ENCODE data around the gene MMP12. TPM values are rescaled to one million over a fixed set of nuclear protein-coding genes. Genes with fewer than 3 reads are reported as not detected.

The MMP12 gene
- total RNA-seq: not detected
- 1 to 10 TPM in 2 of 3 donors, under 1 TPM in 1; 0.46 to 2.4 (median 1.4) TPM for polyA plus RNA-seq
- long read RNA-seq, donor 1: 0 reads
- long read RNA-seq, donor 2: 0 reads
- long read RNA-seq, donor 3: 0 reads
- long read RNA-seq, donor 4: 0 reads
- long read RNA-seq, donor 5, partial matches to known transcripts: 0 of 1 reads
- long read RNA-seq, donor 5, other reads (novel, unspliced or antisense): 0 of 1 reads
- long read RNA-seq, donor 6, partial matches to known transcripts: 0 of 1 reads
- long read RNA-seq, donor 6, other reads (novel, unspliced or antisense): 0 of 1 reads
- long read RNA-seq, donor 7: 0 reads
- long read RNA-seq, donor 8: 0 reads
- long read RNA-seq, donor 9: 0 reads
- long read RNA-seq, donor 10: 0 reads

DNA sequence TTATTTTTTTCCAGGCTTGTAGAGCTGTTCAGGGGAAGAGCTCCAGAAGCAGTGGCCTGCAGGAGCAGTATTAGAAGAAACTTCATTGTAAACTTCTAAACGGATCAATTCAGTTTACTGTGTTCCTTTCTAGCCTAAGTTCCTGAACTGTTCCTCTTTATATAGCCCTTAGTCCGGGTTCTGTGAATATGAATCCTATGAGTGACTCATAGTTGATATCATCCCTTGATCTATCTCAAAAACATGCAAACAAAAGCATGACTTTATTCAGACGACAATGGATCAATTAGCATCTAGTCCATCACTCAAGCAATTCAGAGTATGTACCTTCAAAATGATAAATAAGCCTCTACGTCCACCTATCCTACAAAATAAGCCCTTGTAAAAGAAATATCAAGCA lies at the start of gene MMP12:
Gene MMP12, minus strand, starts transcription at position 131 of the 400 bp plus-strand sequence. Its CDS starts 45 bp downstream, at position 86.
- no peaks in the 10 kb centered on the region for H3K9me3 ChIP-seq
- no peak within 1 kb of the TSS for H3K27ac ChIP-seq
- TF ChIP-seq EP300 (IDR thresholded peaks at IDR 0.05): no peak
- TF ChIP-seq POLR2A (IDR thresholded peaks at IDR 0.05): no peak
- TF ChIP-seq POLR2AphosphoS5 (IDR thresholded peaks at IDR 0.05): no peak
- TF ChIP-seq, protein P1, sequence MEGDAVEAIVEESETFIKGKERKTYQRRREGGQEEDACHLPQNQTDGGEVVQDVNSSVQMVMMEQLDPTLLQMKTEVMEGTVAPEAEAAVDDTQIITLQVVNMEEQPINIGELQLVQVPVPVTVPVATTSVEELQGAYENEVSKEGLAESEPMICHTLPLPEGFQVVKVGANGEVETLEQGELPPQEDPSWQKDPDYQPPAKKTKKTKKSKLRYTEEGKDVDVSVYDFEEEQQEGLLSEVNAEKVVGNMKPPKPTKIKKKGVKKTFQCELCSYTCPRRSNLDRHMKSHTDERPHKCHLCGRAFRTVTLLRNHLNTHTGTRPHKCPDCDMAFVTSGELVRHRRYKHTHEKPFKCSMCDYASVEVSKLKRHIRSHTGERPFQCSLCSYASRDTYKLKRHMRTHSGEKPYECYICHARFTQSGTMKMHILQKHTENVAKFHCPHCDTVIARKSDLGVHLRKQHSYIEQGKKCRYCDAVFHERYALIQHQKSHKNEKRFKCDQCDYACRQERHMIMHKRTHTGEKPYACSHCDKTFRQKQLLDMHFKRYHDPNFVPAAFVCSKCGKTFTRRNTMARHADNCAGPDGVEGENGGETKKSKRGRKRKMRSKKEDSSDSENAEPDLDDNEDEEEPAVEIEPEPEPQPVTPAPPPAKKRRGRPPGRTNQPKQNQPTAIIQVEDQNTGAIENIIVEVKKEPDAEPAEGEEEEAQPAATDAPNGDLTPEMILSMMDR (IDR thresholded peaks at IDR 0.05): no peak
- H3K36me3 ChIP-seq: no peaks in the 10 kb centered on the region
- H3K4me1 ChIP-seq: no peaks in the 10 kb centered on the region
- H3K4me3 ChIP-seq: no peak within 1 kb of the TSS
- no peaks in the 10 kb centered on the region for H3K27me3 ChIP-seq
- DNase-seq: no peak
- intact Hi-C loops (cut with DNase I; ENCODE audit: low total_unique reads): no loop called here
- WGBS, 5 donors: 55 to 61% (median 60%) methylated on average over 4 of the region's 4 CpGs

DNA sequence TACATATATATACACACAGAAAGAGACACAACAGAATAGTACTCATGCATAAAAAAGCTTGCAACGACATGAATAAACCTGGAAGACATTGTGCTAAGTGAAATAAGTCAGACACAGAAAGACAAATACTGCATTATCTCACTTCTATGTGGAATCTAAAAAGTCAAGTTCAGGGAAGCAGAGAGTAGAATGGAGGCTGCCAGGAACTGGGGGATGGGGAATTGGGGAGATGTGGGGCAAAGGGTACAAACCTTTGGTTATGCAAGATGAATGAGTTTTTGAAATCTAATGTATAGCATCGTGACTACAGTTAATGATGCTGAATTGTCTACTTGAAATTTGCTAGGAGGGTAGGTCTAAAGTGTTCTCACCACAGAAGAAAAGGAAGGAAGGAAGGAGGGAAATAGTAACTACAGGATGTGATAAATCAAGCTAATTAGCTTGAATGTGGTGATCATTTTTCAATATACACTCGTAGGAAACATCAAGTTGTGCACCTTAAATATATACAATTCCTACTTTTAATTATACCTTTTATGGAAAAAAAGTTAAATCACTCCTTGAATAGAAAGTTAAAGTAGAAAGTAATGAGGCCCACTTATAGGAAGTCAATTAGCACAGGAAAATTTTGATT lies 46.9 kb upstream of the MMP12 start:
- no peak for TF ChIP-seq POLR2A (IDR thresholded peaks at IDR 0.05)
- no peak for TF ChIP-seq EP300 (IDR thresholded peaks at IDR 0.05)
- TF ChIP-seq, protein P1 (IDR thresholded peaks at IDR 0.05): no peak
- TF ChIP-seq POLR2AphosphoS5 (IDR thresholded peaks at IDR 0.05): no peak
- 46 to 67% (median 60%) methylated on average over 3 of the region's 3 CpGs for WGBS, 5 donors

DNA sequence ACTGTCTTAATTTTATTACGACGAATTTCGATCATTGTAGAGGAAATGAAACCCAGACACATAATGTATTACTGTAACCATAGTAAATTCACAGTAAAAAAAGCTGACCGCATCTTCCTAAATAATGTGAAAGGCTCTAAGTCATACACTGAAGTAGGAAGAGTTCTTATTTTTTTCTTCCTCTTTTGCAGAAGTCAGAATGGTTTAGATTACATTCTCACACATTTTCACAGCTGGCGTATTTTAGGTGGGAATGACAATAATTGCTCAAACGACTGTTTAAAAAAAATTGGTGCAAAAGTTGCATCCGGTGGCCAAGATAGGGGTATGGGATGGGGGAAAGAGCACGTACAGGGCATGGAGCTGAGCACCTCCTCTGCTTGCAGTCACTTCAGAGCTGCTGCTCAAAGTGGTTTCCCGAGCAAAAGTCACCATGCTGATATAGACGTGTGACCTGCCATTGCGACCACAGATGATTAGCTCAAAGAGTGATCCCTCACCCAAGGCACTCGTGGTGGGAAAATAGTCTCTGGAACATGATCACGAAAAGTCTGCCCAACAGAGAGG lies 45.4 kb upstream of the MMP12 start:
- Histone ChIP-seq H3K36me3 (no peaks in the 10 kb centered on the region), H3K9me3 (no peaks in the 10 kb centered on the region), H3K27ac (no peak overlapping the region), H3K4me1 (no peaks in the 10 kb centered on the region), H3K4me3 (no peak overlapping the region), H3K27me3 (no peaks in the 10 kb centered on the region)
- no peak for TF ChIP-seq POLR2A (IDR thresholded peaks at IDR 0.05)
- no peak for TF ChIP-seq POLR2AphosphoS5 (IDR thresholded peaks at IDR 0.05)
- no peak for TF ChIP-seq EP300 (IDR thresholded peaks at IDR 0.05)
- TF ChIP-seq, protein P1 (IDR thresholded peaks at IDR 0.05): no peak
- WGBS, 5 donors: 72 to 83% (median 76%) methylated on average over 13 of the region's 13 CpGs
- intact Hi-C loops (cut with DNase I; ENCODE audit: low total_unique reads): no loop called here
- DNase-seq: no peak

More for the DNA sequence above, 46.9 kb upstream of the MMP12 start:
- intact Hi-C loops (cut with DNase I; ENCODE audit: low total_unique reads): no loop called here
- no peaks in the 10 kb centered on the region for H3K27me3 ChIP-seq
- H3K9me3 ChIP-seq: no peaks in the 10 kb centered on the region
- no peaks in the 10 kb centered on the region for H3K36me3 ChIP-seq
- H3K27ac ChIP-seq: no peak overlapping the region
- no peak overlapping the region for H3K4me3 ChIP-seq
- H3K4me1 ChIP-seq: no peaks in the 10 kb centered on the region
- DNase-seq: no peak

DNA sequence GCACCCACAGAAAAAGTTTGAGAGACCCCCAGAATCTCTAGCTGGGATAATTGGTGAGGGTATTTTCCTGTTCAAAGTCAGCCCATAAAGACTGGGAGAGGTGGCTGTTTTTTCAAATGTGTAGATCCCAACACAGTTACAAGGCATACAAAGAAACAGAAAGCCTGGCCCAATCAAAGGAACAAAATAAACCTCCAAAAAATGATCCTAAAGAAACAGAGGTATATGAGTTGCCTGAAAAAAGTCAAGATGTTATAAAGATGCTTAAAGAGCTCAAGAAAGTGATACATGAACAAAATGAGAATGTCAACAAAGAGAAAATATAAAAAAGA lies 40.2 kb upstream of the MMP12 start:
- Histone ChIP-seq H3K4me3 (no peak overlapping the region), H3K9me3 (no peaks in the 10 kb centered on the region), H3K27ac (no peak overlapping the region), H3K27me3 (no peaks in the 10 kb centered on the region), H3K36me3 (no peaks in the 10 kb centered on the region), H3K4me1 (peaks cover 0 to 3% (median 0%) of the 10 kb centered on the region in 4 donors)
- no peak for DNase-seq
- TF ChIP-seq, protein P1 (IDR thresholded peaks at IDR 0.05): peak in 1 of 7 experiments; percentile 3
- no peak for TF ChIP-seq POLR2A (IDR thresholded peaks at IDR 0.05)
- intact Hi-C loops (cut with DNase I; ENCODE audit: low total_unique reads): no loop called here

All from stomach (tissue), 19 donors.